ENCODE measurements around the gene ELAVL2. TPM values are rescaled to one million over a fixed set of nuclear protein-coding genes. Genes with fewer than 3 reads are reported as not detected.

The ELAVL2 gene
- total RNA-seq, 1 donor from 2014 or later = not detected

GRCh38 chr9:23849379-23850035, 23.5 kb upstream of the ELAVL2 start:
- H3K36me3 ChIP-seq = no peaks in the 10 kb centered on the region
- DNase-seq (no peak), ATAC-seq (no peak)
- peaks cover 28% of the 10 kb centered on the region for H3K27me3 ChIP-seq (ENCODE audit: low read depth)
- no peak overlapping the region for H3K4me3 ChIP-seq
- peaks cover 5% of the 10 kb centered on the region for H3K4me1 ChIP-seq
- intact Hi-C loops (cut with DNase I) = no loop called here
- no peaks in the 10 kb centered on the region for H3K9me3 ChIP-seq
- H3K27ac ChIP-seq = no peak overlapping the region
- no peak for TF ChIP-seq CTCF (IDR thresholded peaks at IDR 0.05)

- TF ChIP-seq CTCF (IDR thresholded peaks at IDR 0.05) = no peak
- Histone ChIP-seq H3K4me3 (no peak overlapping the region), H3K9me3 (no peaks in the 10 kb centered on the region), H3K27ac (no peak overlapping the region), H3K36me3 (no peaks in the 10 kb centered on the region), H3K4me1 (no peaks in the 10 kb centered on the region), H3K27me3 (ENCODE audit: low read depth) (no peaks in the 10 kb centered on the region)
- intact Hi-C loops (cut with DNase I) = no loop called here
- DNase-seq (no peak), ATAC-seq (no peak)
These were observed 16.6 kb upstream of the ELAVL2 start for GRCh38 chr9:23842565-23843129.

- intact Hi-C loops (cut with DNase I) = no loop called here
- Histone ChIP-seq H3K27me3 (ENCODE audit: low read depth) (no peaks in the 10 kb centered on the region), H3K27ac (no peak overlapping the region), H3K36me3 (no peaks in the 10 kb centered on the region), H3K4me1 (no peaks in the 10 kb centered on the region), H3K9me3 (no peaks in the 10 kb centered on the region), H3K4me3 (no peak overlapping the region)
- TF ChIP-seq CTCF (IDR thresholded peaks at IDR 0.05) = no peak
- DNase-seq (no peak), ATAC-seq (no peak)
These were observed 15.3 kb upstream of the ELAVL2 start for GRCh38 chr9:23841304-23841703.

GRCh38 chr9:23837038-23837437, 11.0 kb upstream of the ELAVL2 start:
- intact Hi-C loops (cut with DNase I) = no loop called here
- no peak for ATAC-seq

GRCh38 chr9:23830929-23831730, 5.1 kb upstream of the ELAVL2 start:
- peaks cover 54% of the 10 kb centered on the region for H3K27me3 ChIP-seq (ENCODE audit: low read depth)
- no peak overlapping the region for H3K4me3 ChIP-seq
- ATAC-seq = no peak
- no peaks in the 10 kb centered on the region for H3K36me3 ChIP-seq
- no peak for DNase-seq
- no peak overlapping the region for H3K27ac ChIP-seq
- H3K9me3 ChIP-seq = no peaks in the 10 kb centered on the region
- H3K4me1 ChIP-seq = peaks cover 5% of the 10 kb centered on the region
- intact Hi-C loops (cut with DNase I) = no loop called here
- no peak for TF ChIP-seq CTCF (IDR thresholded peaks at IDR 0.05)

More at GRCh38 chr9:23837038-23837437, 11.0 kb upstream of the ELAVL2 start:
- DNase-seq = no peak
- no peak overlapping the region for H3K27ac ChIP-seq
- no peak for TF ChIP-seq CTCF (IDR thresholded peaks at IDR 0.05)
- peaks cover 5% of the 10 kb centered on the region for H3K27me3 ChIP-seq (ENCODE audit: low read depth)
- no peaks in the 10 kb centered on the region for H3K4me1 ChIP-seq
- no peaks in the 10 kb centered on the region for H3K36me3 ChIP-seq
- H3K9me3 ChIP-seq = no peaks in the 10 kb centered on the region
- H3K4me3 ChIP-seq = no peak overlapping the region
